Tibial nerve (tissue), 4 donors: ENCODE data around the gene GNAI2.

Source experiments
- EP300 ChIP-seq, 2 donors: sonication (generic); formaldehyde crosslinking; IDR thresholded peaks; one replicate each; pipeline ENCODE4 v1.6.1; 2017; ENCODE audit warnings: antibody characterized with exemption in 2 of 2, mild to moderate bottlenecking in 1 of 2
- POLR2A ChIP-seq, 2 donors: fragments of 450-650 bp; IDR thresholded peaks; one replicate each; pipeline ENCODE4 v1.6.1; 2017; ENCODE audit warnings: antibody characterized with exemption in 2 of 2, mild to moderate bottlenecking in 2 of 2, moderate library complexity in 2 of 2
- TF ChIP-seq, protein P1 (sequence below), 5 experiments: fragments of 200-600 bp in 3 of 5; fragments of 450-650 bp in 2 of 5; sonication (generic) in 3 of 5; IDR thresholded peaks; one replicate each; pipeline ENCODE4 v1.5.1; 2016 to 2019; ENCODE audit warnings: antibody characterized with exemption in 5 of 5, mild to moderate bottlenecking in 3 of 5, moderate library complexity in 2 of 5

DNA sequence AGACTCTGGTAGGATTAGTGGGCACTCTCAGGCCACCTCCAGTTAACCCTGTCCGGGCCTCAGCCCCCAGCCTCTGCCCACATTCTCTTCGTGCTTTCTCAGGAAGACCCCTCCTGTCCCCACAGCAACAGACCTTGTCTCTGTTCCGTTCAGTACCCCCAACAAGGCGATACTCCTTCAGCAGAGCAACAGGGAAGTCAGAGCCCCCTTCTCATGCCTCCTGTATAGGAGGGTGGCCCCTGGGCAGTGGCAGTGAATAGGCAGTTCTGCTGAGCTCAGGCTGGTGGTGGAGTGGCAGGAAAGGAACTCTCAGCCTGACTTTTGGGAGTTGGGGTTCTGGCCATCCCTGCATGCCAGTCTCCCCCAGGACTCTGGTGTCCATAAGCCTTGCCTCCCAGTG, 33.5 kb downstream of the GNAI2 start:
- TF ChIP-seq, protein P1, sequence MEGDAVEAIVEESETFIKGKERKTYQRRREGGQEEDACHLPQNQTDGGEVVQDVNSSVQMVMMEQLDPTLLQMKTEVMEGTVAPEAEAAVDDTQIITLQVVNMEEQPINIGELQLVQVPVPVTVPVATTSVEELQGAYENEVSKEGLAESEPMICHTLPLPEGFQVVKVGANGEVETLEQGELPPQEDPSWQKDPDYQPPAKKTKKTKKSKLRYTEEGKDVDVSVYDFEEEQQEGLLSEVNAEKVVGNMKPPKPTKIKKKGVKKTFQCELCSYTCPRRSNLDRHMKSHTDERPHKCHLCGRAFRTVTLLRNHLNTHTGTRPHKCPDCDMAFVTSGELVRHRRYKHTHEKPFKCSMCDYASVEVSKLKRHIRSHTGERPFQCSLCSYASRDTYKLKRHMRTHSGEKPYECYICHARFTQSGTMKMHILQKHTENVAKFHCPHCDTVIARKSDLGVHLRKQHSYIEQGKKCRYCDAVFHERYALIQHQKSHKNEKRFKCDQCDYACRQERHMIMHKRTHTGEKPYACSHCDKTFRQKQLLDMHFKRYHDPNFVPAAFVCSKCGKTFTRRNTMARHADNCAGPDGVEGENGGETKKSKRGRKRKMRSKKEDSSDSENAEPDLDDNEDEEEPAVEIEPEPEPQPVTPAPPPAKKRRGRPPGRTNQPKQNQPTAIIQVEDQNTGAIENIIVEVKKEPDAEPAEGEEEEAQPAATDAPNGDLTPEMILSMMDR (IDR thresholded peaks at IDR 0.05) = no peak
- TF ChIP-seq POLR2A (IDR thresholded peaks at IDR 0.05) = no peak
- no peak for TF ChIP-seq EP300 (IDR thresholded peaks at IDR 0.05)
